A673 (cell line): ENCODE data around the gene LNX1.

Source experiments
- CTCF ChIP-seq: fragments of 300-800, 200-600 bp; sonication (generic); conservative IDR thresholded peaks from 2 replicates; pipeline ENCODE4 v1.5.1; 2017; ENCODE audit warnings: low read depth, mild to moderate bottlenecking, antibody characterized with exemption, low read length, moderate library complexity, mixed read lengths
- EZH2 ChIP-seq: fragments of 200-600 bp; sonication (generic); IDR thresholded peaks from 2 replicates; pipeline ENCODE4 v1.6.1; 2017; ENCODE audit warnings: borderline replicate concordance, low read depth, mild to moderate bottlenecking, mixed read lengths, antibody characterized with exemption, low read length; ENCODE audit not compliant: poor library complexity, severe bottlenecking

- no peak for TF ChIP-seq CTCF
- TF ChIP-seq EZH2, result no peak
These were observed 114.9 kb downstream of the LNX1 start for GRCh38 chr4:53476232-53477037.
